Femur (tissue), 1 donor: ENCODE results near the gene OR1A2.
A peak's percentile ranks its signal among the peaks of the same experiment; 100 is the strongest.
"Not testable (repeated sequence)": the region's sequence is repeated elsewhere in the genome, so short reads cannot be mapped to it uniquely, and the experiment has no call there.

Source experiments
- DNase-seq: peaks from one replicate; pipeline ENCODE4 v3.0.0-alpha.2; 2017

Gene OR1A2, protein sequence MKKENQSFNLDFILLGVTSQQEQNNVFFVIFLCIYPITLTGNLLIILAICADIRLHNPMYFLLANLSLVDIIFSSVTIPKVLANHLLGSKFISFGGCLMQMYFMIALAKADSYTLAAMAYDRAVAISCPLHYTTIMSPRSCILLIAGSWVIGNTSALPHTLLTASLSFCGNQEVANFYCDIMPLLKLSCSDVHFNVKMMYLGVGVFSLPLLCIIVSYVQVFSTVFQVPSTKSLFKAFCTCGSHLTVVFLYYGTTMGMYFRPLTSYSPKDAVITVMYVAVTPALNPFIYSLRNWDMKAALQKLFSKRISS

DNA sequence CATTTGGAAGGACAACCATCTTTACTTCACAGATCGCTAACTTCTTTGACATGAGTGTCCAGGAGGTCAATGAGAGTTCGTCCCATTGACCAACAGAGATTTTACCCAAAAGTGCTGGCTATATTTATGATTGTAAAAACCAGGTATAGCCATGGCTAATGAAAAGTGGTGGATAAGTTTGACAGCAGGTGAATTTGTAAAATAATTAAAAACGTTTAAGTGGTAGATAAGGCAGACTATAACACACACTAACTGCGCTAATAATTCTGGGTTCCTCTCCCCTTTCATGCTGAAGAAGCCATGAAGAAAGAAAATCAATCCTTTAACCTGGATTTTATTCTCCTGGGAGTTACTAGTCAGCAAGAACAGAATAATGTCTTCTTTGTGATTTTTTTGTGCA lies at the start of gene OR1A2:
Gene OR1A2, plus strand, starts transcription at position 301 of the 400 bp plus-strand sequence. Its CDS starts 0 bp downstream, at position 301.
- DNase-seq, result no peak

GRCh38 chr17:3157218-3157617 lies 40.1 kb upstream of the OR1A2 start:
- DNase-seq, result no peak

DNA sequence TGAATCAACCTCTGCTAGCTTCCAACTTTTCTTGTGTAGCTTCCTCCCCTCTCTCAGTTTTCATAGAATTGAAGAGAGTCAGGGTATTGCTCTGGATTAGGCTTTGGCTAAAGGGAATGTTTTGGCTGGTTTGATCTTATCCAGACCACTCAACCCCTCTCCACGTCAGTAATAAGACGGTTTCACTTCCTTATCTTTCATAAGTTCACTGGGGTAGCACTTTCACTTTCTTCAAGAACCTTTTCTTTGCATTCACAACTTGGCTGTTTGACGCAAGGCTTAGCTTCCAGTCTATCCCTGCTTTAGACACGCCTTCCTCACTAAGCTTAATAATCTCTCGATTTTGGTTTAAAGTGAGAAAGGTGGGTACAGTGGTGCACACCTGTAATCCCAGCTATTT lies 29.7 kb upstream of the OR1A2 start:
- no peak for DNase-seq

DNA sequence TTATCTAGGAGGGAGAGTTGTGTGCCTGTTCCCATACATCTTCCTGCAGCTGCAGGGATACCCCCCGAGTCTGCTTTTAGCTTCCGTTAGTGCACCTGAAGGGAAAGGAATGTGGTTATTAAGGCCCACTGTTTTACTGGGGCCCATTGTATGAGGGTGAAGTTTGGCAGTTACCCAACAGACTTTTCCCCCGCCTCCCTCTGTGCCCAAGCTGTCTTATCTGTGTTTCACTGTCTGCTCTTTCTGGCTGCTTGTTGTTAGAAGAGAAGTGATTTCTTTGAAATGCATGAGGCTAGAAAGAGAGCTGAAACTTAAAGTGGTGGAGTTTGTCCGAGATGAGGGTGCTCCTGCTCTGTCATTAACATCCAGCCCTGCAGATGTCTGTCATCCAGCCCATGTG lies 7.4 kb upstream of the OR1A2 start:
- DNase-seq, result no peak

- no peak for DNase-seq
Measured at GRCh38 chr17:3207367-3207766, 10.0 kb downstream of the OR1A2 start, which contains the start of gene OR1A1. Gene OR1A1, plus strand, starts transcription at chr17:3207667. Its CDS starts 7,954 bp downstream, at chr17:3215621.

GRCh38 chr17:3208484-3208883 lies 11.2 kb downstream of the OR1A2 start:
- DNase-seq, result no peak

DNA sequence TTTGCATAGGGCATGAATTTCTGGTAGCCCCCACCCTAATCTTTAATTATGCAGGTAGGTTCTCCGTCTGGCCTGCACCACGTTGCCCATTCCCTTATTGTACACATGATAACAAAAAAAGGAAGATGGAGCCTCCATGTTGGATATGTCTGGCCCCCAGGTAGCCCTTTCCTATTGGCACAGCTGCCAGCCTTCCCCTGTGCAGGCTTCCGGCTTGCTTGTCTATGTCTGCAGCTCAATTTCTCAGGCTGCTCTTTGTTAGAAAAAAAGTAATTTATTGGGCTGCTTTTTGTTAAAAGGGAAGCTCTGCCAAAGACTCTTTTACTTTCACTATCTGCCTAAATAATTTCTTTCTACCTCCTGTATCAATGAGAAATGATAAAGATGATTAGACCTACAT lies 15.7 kb downstream of the OR1A2 start:
- DNase-seq, result no peak

GRCh38 chr17:3213587-3213986 lies 16.3 kb downstream of the OR1A2 start:
- DNase-seq, result no peak

- not testable (repeated sequence) for DNase-seq
Measured at GRCh38 chr17:3219978-3220377, 22.7 kb downstream of the OR1A2 start.

DNA sequence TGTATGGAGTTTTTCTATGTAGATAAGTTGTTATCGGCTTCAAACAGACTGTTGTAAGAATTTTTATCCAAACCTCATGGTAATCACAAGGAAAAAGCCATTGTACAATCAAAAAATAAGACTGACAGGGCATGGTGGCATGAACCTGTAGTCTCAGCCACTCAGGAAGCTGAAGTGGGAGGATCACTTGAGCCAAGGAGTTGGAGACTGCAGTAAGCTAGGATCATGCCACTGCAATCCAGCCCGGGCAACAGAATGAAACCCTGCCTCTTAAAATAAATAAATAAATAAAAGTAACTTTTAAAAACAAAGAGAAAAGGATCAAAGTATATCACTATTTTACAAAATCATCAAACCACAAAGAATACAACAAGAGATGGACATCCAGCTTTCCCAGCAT lies 24.5 kb downstream of the OR1A2 start:
- DNase-seq, result no peak

GRCh38 chr17:3222505-3222904 lies 25.2 kb downstream of the OR1A2 start:
- no peak for DNase-seq

GRCh38 chr17:3224721-3225352 lies 27.5 kb downstream of the OR1A2 start:
- not testable (repeated sequence) for DNase-seq

GRCh38 chr17:3232300-3232699 lies 35.0 kb downstream of the OR1A2 start:
- DNase-seq, result not testable (repeated sequence)

DNA sequence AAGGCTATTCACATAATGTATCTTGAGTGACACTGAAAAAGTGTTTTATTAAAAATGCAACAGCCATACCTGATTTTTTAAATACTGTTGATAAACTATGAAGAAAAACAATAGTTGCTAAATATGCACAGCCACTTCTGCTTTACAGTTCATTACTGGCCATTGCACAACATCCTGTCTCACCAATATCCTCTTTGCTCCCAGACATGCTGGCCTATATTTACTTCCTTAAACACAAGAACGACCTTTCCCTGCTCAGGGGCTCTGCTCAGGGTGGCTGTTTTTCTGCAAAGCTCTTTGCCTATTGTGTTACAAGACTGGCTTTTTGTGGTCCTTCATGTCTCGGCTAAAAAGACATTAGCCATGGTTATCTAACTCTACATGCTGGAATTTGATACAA lies 41.4 kb downstream of the OR1A2 start:
- peak; percentile 21 for DNase-seq

GRCh38 chr17:3241044-3241443 lies 43.7 kb downstream of the OR1A2 start:
- DNase-seq, result not testable (repeated sequence)

- not testable (repeated sequence) for DNase-seq
Measured at GRCh38 chr17:3244841-3245240, 47.5 kb downstream of the OR1A2 start.
